Myocyte (in vitro differentiated cells): ENCODE results near the gene FLOT2. TPM values are rescaled to one million over a fixed set of nuclear protein-coding genes. Genes with fewer than 3 reads are reported as not detected.
A peak's percentile ranks its signal among the peaks of the same experiment; 100 is the strongest.

Source experiments
- DNase-seq: peaks from one replicate; pipeline ENCODE4 v3.0.0-alpha.2; 2012; ENCODE audit warnings: low read depth
- total RNA-seq: library from RNA; depleted of rRNA; stranded (reverse); fragments of >200 nt; gene quantifications from 2 replicates; pipeline ENCODE4 v1.2.3, GENCODE V29; 2014

FLOT2 gene
- total RNA-seq, 1 donor from 2014 or later, result 36.4 TPM

- DNase-seq, result peak; percentile 5
These were observed 21.5 kb downstream of the FLOT2 start for GRCh38 chr17:28875848-28876550.

- DNase-seq, result no peak
These were observed 22.8 kb downstream of the FLOT2 start for GRCh38 chr17:28874750-28875149.

- no peak for DNase-seq
These were observed 23.7 kb downstream of the FLOT2 start for GRCh38 chr17:28873839-28874238.

GRCh38 chr17:28871056-28871579 is 26.4 kb downstream of the FLOT2 start:
- DNase-seq, result no peak

- no peak for DNase-seq
These were observed 30.3 kb downstream of the FLOT2 start for GRCh38 chr17:28867276-28867675.

- DNase-seq, result no peak
These were observed 31.4 kb downstream of the FLOT2 start for GRCh38 chr17:28865946-28866752.

GRCh38 chr17:28864991-28865849 is 32.3 kb downstream of the FLOT2 start:
- DNase-seq, result no peak

- DNase-seq, result no peak
These were observed 33.6 kb downstream of the FLOT2 start for GRCh38 chr17:28863953-28864352.

- DNase-seq, result no peak
These were observed 35.0 kb downstream of the FLOT2 start for GRCh38 chr17:28862561-28862960.

- DNase-seq, result no peak
These were observed 35.9 kb downstream of the FLOT2 start for GRCh38 chr17:28861393-28862203.

GRCh38 chr17:28860363-28860808 is 37.1 kb downstream of the FLOT2 start:
- DNase-seq, result no peak

- no peak for DNase-seq
These were observed 38.7 kb downstream of the FLOT2 start for GRCh38 chr17:28858801-28859355.

- DNase-seq, result no peak
These were observed 39.4 kb downstream of the FLOT2 start for GRCh38 chr17:28857905-28858800.

- no peak for DNase-seq
These were observed 41.4 kb downstream of the FLOT2 start for GRCh38 chr17:28856028-28856574.

GRCh38 chr17:28855336-28855679 is 42.2 kb downstream of the FLOT2 start:
- no peak for DNase-seq

- DNase-seq, result peak; percentile 90
These were observed 42.8 kb downstream of the FLOT2 start, which contains the start of gene ERAL1 for GRCh38 chr17:28854457-28855335. ERAL1 (plus strand) TSS chr17:28855016; CDS start chr17:28855035, 19 bp downstream.

- no peak for DNase-seq
These were observed 44.2 kb downstream of the FLOT2 start for GRCh38 chr17:28853295-28853694.

GRCh38 chr17:28849281-28849680 is 48.3 kb downstream of the FLOT2 start:
- DNase-seq, result no peak
